HepG2 (cell line): Measurements from ENCODE around the gene TNXB. TPM values are rescaled to one million over a fixed set of nuclear protein-coding genes. Genes with fewer than 3 reads are reported as not detected.
A peak's percentile ranks its signal among the peaks of the same experiment; 100 is the strongest.

Source experiments
- ARHGAP35 ChIP-seq: sonication (generic); formaldehyde crosslinking; IDR thresholded peaks from 2 replicates; pipeline ENCODE4 v1.9.0; 2022; ENCODE audit warnings: mild to moderate bottlenecking, inconsistent platforms, moderate library complexity, missing genetic modification reagents, borderline replicate concordance
- CBFB ChIP-seq: sonication (generic); formaldehyde crosslinking; IDR thresholded peaks from 2 replicates; pipeline ENCODE4 v1.4.0; 2020; ENCODE audit warnings: missing genetic modification reagents
- CHD4 ChIP-seq: fragments of 200-600 bp; sonication (generic); IDR thresholded peaks from 2 replicates; pipeline ENCODE4 v1.7.0; 2017; ENCODE audit warnings: mild to moderate bottlenecking, low read length, borderline replicate concordance
- HMG20B ChIP-seq: conservative IDR thresholded peaks from 2 replicates; pipeline ENCODE4 v1.6.1; 2016; ENCODE audit warnings: missing genetic modification reagents, missing compliant biosample characterization
- KDM2A ChIP-seq: sonication (generic); formaldehyde crosslinking; IDR thresholded peaks from 2 replicates; pipeline ENCODE4 v1.4.0; 2020; ENCODE audit warnings: low read depth, missing genetic modification reagents, borderline replicate concordance
- PAF1 ChIP-seq: IDR thresholded peaks from 2 replicates; pipeline ENCODE4 v1.6.1; 2016; ENCODE audit warnings: missing genetic modification reagents, missing compliant biosample characterization
- PITX1 ChIP-seq: sonication (generic); formaldehyde crosslinking; IDR thresholded peaks from 2 replicates; pipeline ENCODE4 v1.5.1; 2020; ENCODE audit warnings: mild to moderate bottlenecking, missing genetic modification reagents
- POLR2G ChIP-seq: fragments of 200-400 bp; formaldehyde crosslinking; IDR thresholded peaks from 2 replicates; pipeline ENCODE4 v1.6.1; 2018; ENCODE audit warnings: mild to moderate bottlenecking, low read depth, low read length, moderate library complexity
- RORA ChIP-seq: sonication (generic); formaldehyde crosslinking; IDR thresholded peaks from 2 replicates; pipeline ENCODE4 v1.5.0; 2020; ENCODE audit warnings: mild to moderate bottlenecking, missing genetic modification reagents, moderate library complexity
- RXRA ChIP-seq: sonication (generic); formaldehyde crosslinking; IDR thresholded peaks from 2 replicates; pipeline ENCODE4 v1.5.1; 2020; ENCODE audit warnings: missing genetic modification reagents
- SMYD3 ChIP-seq: sonication (generic); formaldehyde crosslinking; IDR thresholded peaks from 2 replicates; pipeline ENCODE4 v1.8.1; 2023; ENCODE audit warnings: mild to moderate bottlenecking, missing genetic modification reagents
- TBX3 ChIP-seq: fragments of 450-650 bp; IDR thresholded peaks from 2 replicates; pipeline ENCODE4 v1.6.1; 2017; ENCODE audit warnings: antibody characterized with exemption, mild to moderate bottlenecking, inconsistent platforms, borderline replicate concordance
- THYN1 ChIP-seq: sonication (generic); formaldehyde crosslinking; IDR thresholded peaks from 2 replicates; pipeline ENCODE4 v1.8.1; 2023; ENCODE audit warnings: low read depth, mild to moderate bottlenecking, moderate library complexity, missing genetic modification reagents, borderline replicate concordance
- ZC3H13 ChIP-seq: sonication (generic); formaldehyde crosslinking; IDR thresholded peaks from 2 replicates; pipeline ENCODE4 v1.8.1; 2023; ENCODE audit warnings: mild to moderate bottlenecking, missing genetic modification reagents, moderate library complexity
- ZNF234 ChIP-seq: sonication (generic); formaldehyde crosslinking; conservative IDR thresholded peaks from 2 replicates; pipeline ENCODE4 v1.5.1; 2020; ENCODE audit warnings: mild to moderate bottlenecking, missing genetic modification reagents
- ZNF30 ChIP-seq: sonication (generic); formaldehyde crosslinking; IDR thresholded peaks from 2 replicates; pipeline ENCODE4 v1.5.0; 2020; ENCODE audit warnings: mild to moderate bottlenecking, missing genetic modification reagents
- ZNF577 ChIP-seq: sonication (generic); formaldehyde crosslinking; IDR thresholded peaks from 2 replicates; pipeline ENCODE4 v1.4.0; 2020; ENCODE audit warnings: mild to moderate bottlenecking, low read depth, missing genetic modification reagents, borderline replicate concordance
- ZNF766 ChIP-seq: sonication (generic); formaldehyde crosslinking; IDR thresholded peaks from 2 replicates; pipeline ENCODE4 v1.5.0; 2020; ENCODE audit warnings: missing genetic modification reagents, borderline replicate concordance
- ZNF883 ChIP-seq: sonication (generic); formaldehyde crosslinking; IDR thresholded peaks from 2 replicates; pipeline ENCODE4 v1.5.1; 2020; ENCODE audit warnings: mild to moderate bottlenecking, missing genetic modification reagents; ENCODE audit errors: not compliant biosample characterization
- ZSCAN9 ChIP-seq: IDR thresholded peaks from 2 replicates; pipeline ENCODE4 v1.6.1; 2016; ENCODE audit warnings: borderline replicate concordance
- polyA plus RNA-seq, 8 experiments: library from polyadenylated mRNA; depleted of rRNA in 3 of 8; stranded (reverse) in 7 of 8; unstranded in 1 of 8; fragments of >200 nt; fragmentation: Illumina TruSeq in 4 of 8; extraction: Trizol in 4 of 8; gene quantifications; 2 replicates each; pipeline versions ENCODE4 v1.2.1 to v1.2.3, GENCODE V29; 2011 to 2016; ENCODE audit warnings: low read depth in 4 of 8, missing spikeins in 1 of 8, mixed read lengths in 1 of 8; ENCODE audit not compliant: insufficient read depth in 1 of 8
- total RNA-seq, 5 experiments: library from RNA; depleted of rRNA; stranded (reverse); fragments of >200 nt; fragmentation: Illumina TruSeq; extraction: Trizol; gene quantifications; 2 replicates each; pipeline ENCODE4 v1.2.3, GENCODE V29; 2016; ENCODE audit warnings: low read depth in 1 of 5
- TF ChIP-seq, protein P1 (sequence below): sonication (generic); formaldehyde crosslinking; IDR thresholded peaks from 2 replicates; pipeline ENCODE4 v1.5.0; 2020; ENCODE audit warnings: missing genetic modification reagents
- TF ChIP-seq, protein P2 (sequence below): IDR thresholded peaks from 2 replicates; pipeline ENCODE4 v1.6.1; 2018; ENCODE audit warnings: missing genetic modification reagents
- TF ChIP-seq, protein P3 (sequence below): sonication (generic); formaldehyde crosslinking; IDR thresholded peaks from 2 replicates; pipeline ENCODE4 v1.5.0; 2020; ENCODE audit warnings: mild to moderate bottlenecking, missing genetic modification reagents

Gene TNXB
- total and polyA plus RNA-seq, 2 of the 13 experiments (the other 11 are each of a cell fraction or from before 2014, with no cell fraction given): 1.6 to 2.7 TPM

DNA sequence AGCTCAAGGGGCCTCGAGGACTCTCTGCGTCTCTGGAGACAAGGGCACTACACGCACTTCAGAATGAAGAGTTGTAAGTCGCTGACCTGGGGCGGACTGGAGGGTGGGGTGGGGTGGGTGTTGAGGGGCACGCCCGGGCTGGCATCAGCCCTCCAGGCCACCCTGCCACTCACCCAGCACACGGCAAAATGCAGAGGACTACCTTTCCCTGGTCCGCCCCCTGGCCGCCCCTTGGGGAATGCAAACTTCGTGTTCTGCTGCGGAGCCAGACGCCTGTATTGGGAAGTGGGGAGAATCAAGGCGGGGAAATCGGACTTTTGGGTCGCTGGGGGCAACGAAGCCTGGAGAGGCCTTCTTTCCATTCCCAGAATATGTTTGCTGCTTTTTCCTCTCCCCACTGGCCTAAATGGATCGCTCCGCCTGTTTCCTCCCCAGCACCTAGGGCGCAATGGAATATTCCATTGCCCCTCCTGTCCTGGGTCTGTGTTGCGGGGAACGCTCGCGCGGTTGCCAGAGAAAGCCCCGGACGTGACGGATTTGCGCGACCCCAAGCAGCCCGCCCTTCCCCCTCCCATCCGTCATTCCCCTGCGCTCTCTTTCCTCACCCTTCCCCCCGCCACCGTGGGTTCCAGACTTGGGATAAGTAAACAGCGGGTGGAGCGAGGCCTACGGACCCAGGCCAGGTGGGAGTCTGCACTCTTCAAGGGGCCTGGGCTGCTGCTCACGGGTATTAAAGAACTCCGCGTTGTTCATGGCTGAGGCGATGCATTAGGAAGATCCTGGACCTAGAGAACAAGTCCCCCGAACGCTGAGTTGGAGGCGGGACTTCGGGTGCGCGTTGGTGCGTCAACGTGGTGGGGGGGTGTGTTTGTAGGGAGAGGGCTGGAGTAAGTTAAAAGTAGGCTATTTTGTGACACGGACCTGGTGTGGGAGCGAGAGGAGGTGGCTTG lies 44.7 kb upstream of the TNXB start, which contains the start of gene PPT2 (continued):
- TF ChIP-seq KDM2A (CRISPR knock-in tag) (peak; percentile 58; the same call in 1 of the 2 replicates), PITX1 (CRISPR knock-in tag) (no peak; the same call in 1 of the 2 replicates), ZNF30 (CRISPR knock-in tag) (no peak), TBX3 (0 out of 2 replicates have a peak, but pooled peaks have one; percentile 10), RORA (CRISPR knock-in tag) (no peak), SMYD3 (CRISPR knock-in tag) (0 out of 2 replicates have a peak, but pooled peaks have one; percentile 41), RXRA (CRISPR knock-in tag) (no peak; the same call in 1 of the 2 replicates), CBFB (CRISPR knock-in tag) (no peak), ARHGAP35 (CRISPR knock-in tag) (no peak; the same call in 1 of the 2 replicates), ZSCAN9 (CRISPR knock-in tag) (peak; percentile 37; the same call in 1 of the 2 replicates), THYN1 (CRISPR knock-in tag) (no peak), ZNF883 (CRISPR knock-in tag) (peak; percentile 27), ZNF577 (CRISPR knock-in tag) (no peak), HMG20B (CRISPR knock-in tag) (no peak; the same call in 1 of the 2 replicates), POLR2G (peak; percentile 71), ZC3H13 (CRISPR knock-in tag) (no peak; the same call in 1 of the 2 replicates), CHD4 (no peak; the same call in 1 of the 2 replicates), PAF1 (CRISPR knock-in tag) (no peak), ZNF766 (CRISPR knock-in tag) (no peak; the same call in 1 of the 2 replicates), ZNF234 (CRISPR knock-in tag) (no peak)
- TF ChIP-seq, protein P1, sequence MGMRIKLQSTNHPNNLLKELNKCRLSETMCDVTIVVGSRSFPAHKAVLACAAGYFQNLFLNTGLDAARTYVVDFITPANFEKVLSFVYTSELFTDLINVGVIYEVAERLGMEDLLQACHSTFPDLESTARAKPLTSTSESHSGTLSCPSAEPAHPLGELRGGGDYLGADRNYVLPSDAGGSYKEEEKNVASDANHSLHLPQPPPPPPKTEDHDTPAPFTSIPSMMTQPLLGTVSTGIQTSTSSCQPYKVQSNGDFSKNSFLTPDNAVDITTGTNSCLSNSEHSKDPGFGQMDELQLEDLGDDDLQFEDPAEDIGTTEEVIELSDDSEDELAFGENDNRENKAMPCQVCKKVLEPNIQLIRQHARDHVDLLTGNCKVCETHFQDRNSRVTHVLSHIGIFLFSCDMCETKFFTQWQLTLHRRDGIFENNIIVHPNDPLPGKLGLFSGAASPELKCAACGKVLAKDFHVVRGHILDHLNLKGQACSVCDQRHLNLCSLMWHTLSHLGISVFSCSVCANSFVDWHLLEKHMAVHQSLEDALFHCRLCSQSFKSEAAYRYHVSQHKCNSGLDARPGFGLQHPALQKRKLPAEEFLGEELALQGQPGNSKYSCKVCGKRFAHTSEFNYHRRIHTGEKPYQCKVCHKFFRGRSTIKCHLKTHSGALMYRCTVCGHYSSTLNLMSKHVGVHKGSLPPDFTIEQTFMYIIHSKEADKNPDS (CRISPR knock-in tag): no peak; the same call in 1 of the 2 replicates
- TF ChIP-seq, protein P2, sequence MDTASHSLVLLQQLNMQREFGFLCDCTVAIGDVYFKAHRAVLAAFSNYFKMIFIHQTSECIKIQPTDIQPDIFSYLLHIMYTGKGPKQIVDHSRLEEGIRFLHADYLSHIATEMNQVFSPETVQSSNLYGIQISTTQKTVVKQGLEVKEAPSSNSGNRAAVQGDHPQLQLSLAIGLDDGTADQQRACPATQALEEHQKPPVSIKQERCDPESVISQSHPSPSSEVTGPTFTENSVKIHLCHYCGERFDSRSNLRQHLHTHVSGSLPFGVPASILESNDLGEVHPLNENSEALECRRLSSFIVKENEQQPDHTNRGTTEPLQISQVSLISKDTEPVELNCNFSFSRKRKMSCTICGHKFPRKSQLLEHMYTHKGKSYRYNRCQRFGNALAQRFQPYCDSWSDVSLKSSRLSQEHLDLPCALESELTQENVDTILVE (CRISPR knock-in tag): peak; percentile 19; the same call in 1 of the 2 replicates
- TF ChIP-seq, protein P3, sequence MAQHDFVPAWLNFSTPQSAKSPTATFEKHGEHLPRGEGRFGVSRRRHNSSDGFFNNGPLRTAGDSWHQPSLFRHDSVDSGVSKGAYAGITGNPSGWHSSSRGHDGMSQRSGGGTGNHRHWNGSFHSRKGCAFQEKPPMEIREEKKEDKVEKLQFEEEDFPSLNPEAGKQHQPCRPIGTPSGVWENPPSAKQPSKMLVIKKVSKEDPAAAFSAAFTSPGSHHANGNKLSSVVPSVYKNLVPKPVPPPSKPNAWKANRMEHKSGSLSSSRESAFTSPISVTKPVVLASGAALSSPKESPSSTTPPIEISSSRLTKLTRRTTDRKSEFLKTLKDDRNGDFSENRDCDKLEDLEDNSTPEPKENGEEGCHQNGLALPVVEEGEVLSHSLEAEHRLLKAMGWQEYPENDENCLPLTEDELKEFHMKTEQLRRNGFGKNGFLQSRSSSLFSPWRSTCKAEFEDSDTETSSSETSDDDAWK: no peak
